Endothelial cell of umbilical vein (primary cell): ENCODE results near the gene SULT1E1. TPM values are rescaled to one million over a fixed set of nuclear protein-coding genes. Genes with fewer than 3 reads are reported as not detected.

Source experiments
- BruUV-seq: library from RNA; stranded (reverse); fragments of 400-500 nt; replicated peaks from 2 replicates; lab custom pipeline; 2021; lab: Mats Ljungman, UMichigan
- CTCF ChIA-PET: fragments of 300-600, 350-600 bp; sonication (Branson Sonifier 250); formaldehyde crosslinking; loops from one replicate; lab custom pipeline; 2021; ENCODE audit warnings: antibody characterized with exemption, inconsistent platforms; lab: Charles Lee
- POLR2A ChIA-PET: fragments of 300-600, 350-600 bp; sonication (Branson Sonifier 250); formaldehyde crosslinking; loops from one replicate; lab custom pipeline; 2021; ENCODE audit warnings: antibody characterized with exemption, inconsistent platforms; lab: Charles Lee
- DNase-seq: peaks from one replicate; pipeline ENCODE4 v3.0.0-alpha.2; 2011; ENCODE audit warnings: low read depth, low spot score
- FAIRE-seq: peaks from 2 replicates; lab custom pipeline; 2011; peaks lifted over from hg19 to GRCh38; lab: Jason Lieb, UNC
- H2AFZ ChIP-seq: 2 replicates; pipeline ENCODE4 v1.6.0; 2012; ENCODE audit warnings: low read depth, low read length, control low read depth, inconsistent platforms
- H3K27ac ChIP-seq: 2 replicates; pipeline ENCODE4 v1.5.1; 2011; ENCODE audit warnings: low read depth, mild to moderate bottlenecking, control low read depth, low read length, moderate library complexity; ENCODE audit not compliant: insufficient read depth
- H3K27me3 ChIP-seq, 2 experiments: 2 replicates each; pipeline versions ENCODE4 v1.6.0 to v1.6.1; 2011; ENCODE audit warnings: low read length in 2 of 2, mixed read lengths in 1 of 2; ENCODE audit not compliant: control insufficient read depth in 2 of 2, insufficient read depth in 2 of 2
- H3K36me3 ChIP-seq, 2 experiments: 2 replicates in 1 of 2; 3 replicates in 1 of 2; pipeline ENCODE4 v1.5.1; 2011; ENCODE audit warnings: low read length in 2 of 2, mild to moderate bottlenecking in 1 of 2, moderate library complexity in 1 of 2; ENCODE audit not compliant: control insufficient read depth in 2 of 2, insufficient read depth in 2 of 2; ENCODE audit errors: extremely low read depth in 1 of 2
- H3K4me1 ChIP-seq: 3 replicates; pipeline ENCODE4 v1.5.1; 2011; ENCODE audit warnings: mild to moderate bottlenecking, low read length; ENCODE audit not compliant: control insufficient read depth, insufficient read depth; ENCODE audit errors: extremely low read depth
- H3K4me2 ChIP-seq: 2 replicates; pipeline ENCODE4 v1.6.1; 2011; ENCODE audit warnings: low read length, control low read depth, mixed read lengths; ENCODE audit not compliant: insufficient read depth
- H3K4me3 ChIP-seq, 3 experiments: fragments of 200-600 bp in 1 of 3; sonication (generic), shearing (Covaris generic) in 1 of 3; replicated peaks in 1 of 3; 2 replicates each; pipeline ENCODE4 v1.5.1; 2011 to 2016; ENCODE audit warnings: control low read depth in 3 of 3, low read length in 3 of 3, mild to moderate bottlenecking in 2 of 3, inconsistent platforms in 1 of 3, low read depth in 1 of 3, moderate library complexity in 1 of 3; ENCODE audit not compliant: insufficient read depth in 1 of 3
- H3K79me2 ChIP-seq: 2 replicates; pipeline ENCODE4 v1.6.0; 2012; ENCODE audit warnings: low read length, inconsistent platforms; ENCODE audit not compliant: control insufficient read depth, insufficient read depth
- H3K9ac ChIP-seq: replicated peaks from 2 replicates; pipeline ENCODE3; 2011; ENCODE audit warnings: low read length, control low read depth; ENCODE audit not compliant: insufficient read depth; ENCODE audit errors: extremely low read depth
- H3K9me1 ChIP-seq: replicated peaks from 3 replicates; pipeline ENCODE4 v1.6.0; 2011; ENCODE audit warnings: mild to moderate bottlenecking, low read length; ENCODE audit not compliant: control insufficient read depth, insufficient read depth; ENCODE audit errors: extremely low read depth
- H3K9me3 ChIP-seq: replicated peaks from 2 replicates; pipeline ENCODE4 v1.5.1; 2012; ENCODE audit warnings: low read length, inconsistent platforms; ENCODE audit not compliant: control insufficient read depth, insufficient read depth
- H4K20me1 ChIP-seq: replicated peaks from 2 replicates; pipeline ENCODE3; 2011; ENCODE audit warnings: mild to moderate bottlenecking, low read length; ENCODE audit not compliant: control insufficient read depth, insufficient read depth; ENCODE audit errors: extremely low read depth
- EZH2 ChIP-seq: IDR thresholded peaks from 2 replicates; pipeline ENCODE4 v1.6.1; 2012; ENCODE audit warnings: borderline replicate concordance, low read depth, mild to moderate bottlenecking, moderate library complexity, low read length, inconsistent platforms; ENCODE audit not compliant: severe bottlenecking
- FOS ChIP-seq: IDR thresholded peaks from 2 replicates; pipeline ENCODE4 v1.6.1; 2011; ENCODE audit warnings: mild to moderate bottlenecking, low read length, moderate library complexity, borderline replicate concordance; ENCODE audit not compliant: insufficient read depth
- GATA2 ChIP-seq: IDR thresholded peaks from 2 replicates; pipeline ENCODE4 v1.7.0; 2011; ENCODE audit warnings: low read depth, mild to moderate bottlenecking, moderate library complexity, mixed read lengths, low read length; ENCODE audit not compliant: insufficient read length, insufficient read depth
- JUN ChIP-seq: IDR thresholded peaks from 2 replicates; pipeline ENCODE4 v1.6.1; 2011; ENCODE audit warnings: borderline replicate concordance, low read depth; ENCODE audit not compliant: insufficient read length, insufficient read depth
- MYC ChIP-seq: IDR thresholded peaks from one replicate; pipeline ENCODE4 v1.6.1; 2011; ENCODE audit warnings: mild to moderate bottlenecking, low read depth, low read length
- POLR2A ChIP-seq: IDR thresholded peaks from 2 replicates; pipeline ENCODE4 v1.6.1; 2012; ENCODE audit warnings: low read depth, mild to moderate bottlenecking, control low read depth, low read length
- POLR2AphosphoS5 ChIP-seq: IDR thresholded peaks from 2 replicates; pipeline ENCODE4 v1.6.1; 2012; ENCODE audit warnings: low read depth, mild to moderate bottlenecking, control low read depth, low read length, moderate library complexity; ENCODE audit not compliant: insufficient read depth
- dilution Hi-C: fragments of 300-500 bp; cut with MboI; formaldehyde crosslinking; loops from one replicate; pipeline ENCODE4 v1.15.0; 2019; ENCODE audit warnings: low sequenced_read_pairs; ENCODE audit not compliant: extremely low pct_ligation_motif_present
- intact Hi-C: fragments of 100-400 bp; cut with micrococcal nuclease; formaldehyde crosslinking; loops from one replicate; pipeline ENCODE4 v1.10.0; 2022
- polyA plus RNA-seq, 4 experiments: library from polyadenylated mRNA; depleted of rRNA in 3 of 4; stranded (reverse) in 3 of 4; unstranded in 1 of 4; fragments of >200 nt; gene quantifications; 2 replicates each; pipeline versions ENCODE4 v1.2.1 to v1.2.3, GENCODE V29; 2011 to 2012; ENCODE audit warnings: missing spikeins in 1 of 4
- total RNA-seq: library from RNA; stranded (reverse); gene quantifications from 2 replicates; pipeline ENCODE4 v1.2.3, GENCODE V29; 2021
- TF ChIP-seq, protein P1 (sequence below), 2 donors: IDR thresholded peaks; 1 replicate in 1 of 2; 2 replicates in 1 of 2; pipeline ENCODE4 v1.5.1; 2011; ENCODE audit warnings: low read length in 2 of 2, mild to moderate bottlenecking in 2 of 2, moderate library complexity in 2 of 2, control low read depth in 1 of 2, inconsistent platforms in 1 of 2, low read depth in 1 of 2; ENCODE audit not compliant: insufficient read depth in 1 of 2; ENCODE audit errors: extremely low read depth in 1 of 2
- TF ChIP-seq, protein P2 (sequence below): IDR thresholded peaks from 2 replicates; pipeline ENCODE4 v1.6.1; 2011; ENCODE audit not compliant: insufficient read depth, insufficient read length

The SULT1E1 gene
- total and polyA plus RNA-seq, 2 donors (not counting 3 experiments of a cell fraction or from before 2014, with no cell fraction given) = 25.8 to 34.5 TPM

DNA sequence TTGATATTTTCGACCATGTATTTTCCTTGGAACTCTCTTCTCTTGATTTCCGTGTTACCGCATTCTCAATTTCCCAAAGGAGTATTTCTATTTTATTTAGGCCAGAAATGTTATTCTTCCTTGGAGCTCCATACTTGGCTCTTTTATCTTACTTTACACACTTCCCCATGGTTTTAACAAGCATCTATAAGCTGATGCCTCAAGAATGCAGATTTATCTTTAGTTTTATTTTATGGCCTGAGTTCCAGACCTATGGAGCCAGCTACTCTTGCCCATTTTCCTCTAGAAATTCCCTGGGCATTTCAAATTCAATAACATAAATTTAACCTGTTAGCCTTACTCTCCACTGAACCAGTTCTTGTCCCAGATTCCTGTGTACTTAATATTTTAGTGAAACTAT is 43.7 kb downstream of the SULT1E1 start:
- CTCF ChIA-PET = no interaction called here
- no TSS peak for BruUV-seq
- intact Hi-C loops = no loop called here

More for the DNA sequence above, 43.7 kb downstream of the SULT1E1 start:
- H3K36me3 ChIP-seq = no peaks in the 10 kb centered on the region
- H3K27me3 ChIP-seq = no peaks in the 10 kb centered on the region
- no peaks in the 10 kb centered on the region for H3K9me3 ChIP-seq
- H3K9me1 ChIP-seq = no peaks in the 10 kb centered on the region
- no peak overlapping the region for H3K4me2 ChIP-seq
- no peak overlapping the region for H3K4me3 ChIP-seq
- no peak overlapping the region for H3K9ac ChIP-seq
- no peak for DNase-seq
- no peaks in the 10 kb centered on the region for H3K4me1 ChIP-seq
- no peaks in the 10 kb centered on the region for H4K20me1 ChIP-seq
- TF ChIP-seq, protein P1, sequence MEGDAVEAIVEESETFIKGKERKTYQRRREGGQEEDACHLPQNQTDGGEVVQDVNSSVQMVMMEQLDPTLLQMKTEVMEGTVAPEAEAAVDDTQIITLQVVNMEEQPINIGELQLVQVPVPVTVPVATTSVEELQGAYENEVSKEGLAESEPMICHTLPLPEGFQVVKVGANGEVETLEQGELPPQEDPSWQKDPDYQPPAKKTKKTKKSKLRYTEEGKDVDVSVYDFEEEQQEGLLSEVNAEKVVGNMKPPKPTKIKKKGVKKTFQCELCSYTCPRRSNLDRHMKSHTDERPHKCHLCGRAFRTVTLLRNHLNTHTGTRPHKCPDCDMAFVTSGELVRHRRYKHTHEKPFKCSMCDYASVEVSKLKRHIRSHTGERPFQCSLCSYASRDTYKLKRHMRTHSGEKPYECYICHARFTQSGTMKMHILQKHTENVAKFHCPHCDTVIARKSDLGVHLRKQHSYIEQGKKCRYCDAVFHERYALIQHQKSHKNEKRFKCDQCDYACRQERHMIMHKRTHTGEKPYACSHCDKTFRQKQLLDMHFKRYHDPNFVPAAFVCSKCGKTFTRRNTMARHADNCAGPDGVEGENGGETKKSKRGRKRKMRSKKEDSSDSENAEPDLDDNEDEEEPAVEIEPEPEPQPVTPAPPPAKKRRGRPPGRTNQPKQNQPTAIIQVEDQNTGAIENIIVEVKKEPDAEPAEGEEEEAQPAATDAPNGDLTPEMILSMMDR (IDR thresholded peaks at IDR 0.05; ENCODE audit: extremely low read depth in 1 of 2, insufficient read depth in 1 of 2, low read depth in 1 of 2, low read length in 2 of 2) = no peak
- TF ChIP-seq FOS (no peak), GATA2 (no peak), JUN (no peak), POLR2AphosphoS5 (no peak), EZH2 (no peak), POLR2A (no peak), MYC (no peak)
- TF ChIP-seq, protein P2, sequence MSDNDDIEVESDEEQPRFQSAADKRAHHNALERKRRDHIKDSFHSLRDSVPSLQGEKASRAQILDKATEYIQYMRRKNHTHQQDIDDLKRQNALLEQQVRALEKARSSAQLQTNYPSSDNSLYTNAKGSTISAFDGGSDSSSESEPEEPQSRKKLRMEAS = no peak
- no peak for FAIRE-seq
- POLR2A ChIA-PET = no interaction called here
- H2AFZ ChIP-seq = no peak overlapping the region
- H3K79me2 ChIP-seq = no peaks in the 10 kb centered on the region
- dilution Hi-C loops = no loop called here
- H3K27ac ChIP-seq = no peak overlapping the region
